DMS 273 treated with DMSO at 0.1 percent for 48 hours (cell line): Measurements from ENCODE around the gene PTPN12.
A peak's percentile ranks its signal among the peaks of the same experiment; 100 is the strongest.
"Not testable (repeated sequence)": the region's sequence is repeated elsewhere in the genome, so short reads cannot be mapped to it uniquely, and the experiment has no call there.

Experiments used
- DNase-seq: peaks from one replicate; lab custom pipeline; 2025; lab: John Stamatoyannopoulos, UW

Gene PTPN12

DNA sequence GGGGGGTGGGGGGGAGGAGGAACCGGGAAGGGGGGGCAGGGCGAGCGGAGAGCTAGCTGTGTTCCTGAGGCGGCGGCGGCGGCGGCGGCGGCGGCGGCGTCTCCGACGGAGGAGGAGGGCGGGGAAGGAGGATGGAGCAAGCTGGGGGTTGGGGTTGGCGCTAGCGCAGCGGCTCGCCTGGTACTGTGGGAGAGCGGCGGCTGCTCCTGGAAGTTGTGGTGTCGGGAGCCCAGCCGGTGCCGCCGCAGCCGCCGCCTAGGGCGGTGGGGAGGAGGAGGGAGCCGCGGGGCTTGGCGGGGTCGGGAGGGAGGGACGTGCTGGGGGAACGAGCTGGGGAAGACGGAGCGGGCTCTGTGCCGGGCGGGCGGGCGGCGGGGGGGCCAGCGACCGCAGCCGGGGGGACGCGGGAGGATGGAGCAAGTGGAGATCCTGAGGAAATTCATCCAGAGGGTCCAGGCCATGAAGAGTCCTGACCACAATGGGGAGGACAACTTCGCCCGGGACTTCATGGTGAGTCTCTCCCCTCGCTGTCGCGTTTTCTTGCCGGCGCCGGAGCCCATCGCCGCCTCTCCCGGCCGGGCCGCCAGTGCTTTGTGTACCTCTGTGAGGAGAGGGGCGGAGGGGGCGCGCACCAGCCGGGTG is at the start of gene PTPN12:
PTPN12 (plus strand) TSS at position 160 of the 642 bp plus-strand sequence; CDS start at position 412, 252 bp downstream.
- DNase-seq = no peak

DNA sequence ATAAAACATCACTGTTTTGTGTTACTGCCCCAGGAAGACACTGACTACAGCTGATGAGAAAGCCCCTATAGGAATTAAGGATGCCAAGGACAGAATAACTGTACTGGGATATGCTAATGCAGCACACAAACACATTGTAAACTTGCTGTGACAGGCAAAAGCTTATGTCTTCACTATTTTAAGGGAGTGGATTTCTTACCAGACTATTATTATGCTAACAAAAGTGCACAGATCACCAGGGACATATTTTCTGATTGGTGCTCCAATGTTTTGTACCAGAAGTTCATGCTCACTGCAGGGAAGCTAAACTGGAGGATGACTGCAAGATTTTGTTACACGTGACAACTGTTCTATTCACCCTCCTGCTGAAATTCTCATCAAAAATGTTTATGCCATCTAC is 48.1 kb upstream of the PTPN12 start:
- DNase-seq = no peak

DNA sequence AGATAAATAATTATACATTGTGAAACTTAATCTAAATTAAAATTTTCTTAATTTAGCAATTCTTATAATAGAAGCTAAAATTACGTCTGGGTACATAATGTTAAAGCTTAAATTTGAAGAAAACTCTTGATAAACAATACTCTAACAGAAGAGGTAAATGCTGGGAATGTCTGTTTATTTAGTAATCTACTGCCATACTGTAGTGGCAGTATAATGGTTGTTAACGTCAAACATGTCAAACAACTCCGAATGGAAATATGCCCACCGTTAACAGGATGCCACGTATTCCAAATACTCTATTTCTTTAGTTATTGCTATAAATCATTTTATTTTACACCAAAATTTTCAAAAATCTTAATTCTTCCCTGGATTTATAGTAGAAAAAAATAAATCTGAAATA is 40.0 kb upstream of the PTPN12 start:
- no peak for DNase-seq

DNA sequence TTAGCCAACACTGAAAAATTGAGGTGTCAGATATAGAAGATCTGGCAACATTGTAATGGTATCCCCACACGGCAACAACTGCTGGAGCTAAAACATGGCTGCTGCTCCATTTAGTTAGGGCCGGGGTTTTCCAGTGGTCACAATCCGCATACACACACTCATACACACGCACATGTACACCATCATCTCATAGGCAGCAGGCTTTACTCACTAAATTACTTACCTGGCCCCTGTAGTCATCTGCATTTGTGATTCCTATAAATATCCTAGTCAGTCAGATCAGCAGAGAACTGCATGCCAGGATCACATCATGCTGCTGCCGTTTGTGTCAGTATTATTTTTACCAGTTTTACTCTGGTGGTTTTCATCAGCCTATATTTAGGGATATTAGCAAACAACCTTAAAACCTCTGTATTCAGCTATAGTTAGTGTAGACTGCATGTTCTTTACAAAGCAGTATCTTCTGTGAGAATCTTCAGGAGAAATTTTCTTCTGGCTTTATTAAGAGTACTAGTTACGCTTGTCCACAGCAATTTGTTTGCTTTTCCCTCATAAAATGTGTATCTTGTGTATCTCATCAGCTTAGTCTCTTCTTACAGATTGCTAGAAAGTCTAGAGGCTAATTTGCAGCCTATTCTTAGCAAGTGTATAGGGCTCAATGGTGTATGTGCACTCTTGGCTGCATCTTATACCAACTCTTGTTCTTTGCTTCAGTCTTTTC is 38.3 kb upstream of the PTPN12 start:
- no peak for DNase-seq

DNA sequence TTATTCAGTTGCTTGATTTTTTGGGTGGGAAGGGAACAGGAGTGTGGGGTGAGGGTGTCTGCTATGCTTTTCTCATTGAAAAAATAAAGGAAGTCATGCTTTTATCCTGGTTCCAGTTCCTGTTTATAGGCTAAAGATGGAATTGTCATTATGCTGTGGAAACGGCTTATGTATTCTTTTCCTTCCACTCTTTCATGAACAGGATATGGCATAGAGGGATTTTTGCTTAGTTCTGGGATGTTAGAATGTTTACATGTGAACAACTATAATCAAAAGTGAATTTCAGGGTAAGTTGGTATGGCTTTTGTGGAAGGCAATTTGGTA is 35.9 kb upstream of the PTPN12 start:
- no peak for DNase-seq

DNA sequence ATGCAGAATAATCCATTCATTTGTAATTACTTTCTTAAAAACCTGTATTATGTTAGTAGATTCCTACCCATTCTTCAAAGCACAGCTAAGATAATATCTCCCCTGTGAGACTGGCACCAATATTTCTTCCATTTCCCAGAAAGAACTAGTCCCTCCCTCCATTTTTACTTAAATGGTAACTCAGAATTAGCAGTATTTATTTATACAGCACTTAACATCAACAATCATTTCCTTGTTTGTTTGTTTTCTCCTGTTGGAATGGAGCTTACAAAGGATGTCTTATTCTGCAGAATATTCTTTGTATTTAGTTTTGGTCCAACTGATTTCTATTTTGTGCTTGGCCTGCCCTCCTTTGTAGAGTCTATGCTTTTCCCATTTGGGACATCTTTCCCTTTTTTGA is 32.1 kb upstream of the PTPN12 start:
- no peak for DNase-seq

DNA sequence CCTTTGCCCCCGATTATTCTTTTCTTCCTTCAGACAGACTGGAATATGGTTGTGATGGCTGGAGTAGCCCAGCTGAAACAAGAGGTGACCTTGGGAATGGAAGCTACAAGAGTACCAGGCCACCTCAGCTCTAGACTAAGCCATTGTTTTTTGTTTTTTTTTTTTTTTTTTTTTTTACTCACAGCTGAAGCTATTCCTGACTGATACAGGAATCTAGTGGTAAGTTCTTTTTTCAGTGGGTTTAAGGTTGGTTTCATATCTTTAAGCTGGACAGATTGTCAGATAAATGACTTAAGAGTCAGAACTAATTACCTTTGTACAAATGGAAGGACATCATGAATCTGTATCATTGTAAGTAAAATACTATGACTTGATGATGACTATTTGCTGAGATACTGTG is 30.2 kb upstream of the PTPN12 start:
- no peak for DNase-seq

DNA sequence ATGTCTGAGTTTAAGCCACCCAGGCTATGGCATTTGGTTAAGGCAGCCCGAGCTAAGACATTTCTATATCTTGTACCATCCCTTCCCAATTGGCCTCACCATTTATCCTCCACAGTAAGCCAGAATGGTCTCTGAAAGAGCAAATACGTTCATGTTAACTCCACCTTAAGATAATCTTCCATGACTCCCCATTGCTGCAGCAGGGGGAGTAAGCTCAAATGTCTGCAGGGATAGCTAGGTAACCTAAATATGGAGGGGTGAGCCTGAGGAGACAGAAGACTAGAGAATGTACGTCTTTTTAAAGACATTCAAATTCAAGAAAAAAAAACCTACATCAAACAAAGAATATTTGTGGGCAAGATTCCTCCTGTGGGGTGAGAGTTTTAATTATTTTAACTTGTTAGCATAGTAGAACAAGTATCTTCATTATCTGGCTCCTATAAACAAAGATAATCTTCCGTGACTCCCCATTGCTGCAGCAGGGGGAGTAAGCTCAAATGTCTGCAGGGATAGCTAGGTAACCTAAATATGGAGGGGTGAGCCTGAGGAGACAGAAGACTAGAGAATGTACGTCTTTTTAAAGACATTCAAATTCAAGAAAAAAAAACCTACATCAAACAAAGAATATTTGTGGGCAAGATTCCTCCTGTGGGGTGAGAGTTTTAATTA is 24.0 kb upstream of the PTPN12 start:
- DNase-seq = not testable (repeated sequence)

DNA sequence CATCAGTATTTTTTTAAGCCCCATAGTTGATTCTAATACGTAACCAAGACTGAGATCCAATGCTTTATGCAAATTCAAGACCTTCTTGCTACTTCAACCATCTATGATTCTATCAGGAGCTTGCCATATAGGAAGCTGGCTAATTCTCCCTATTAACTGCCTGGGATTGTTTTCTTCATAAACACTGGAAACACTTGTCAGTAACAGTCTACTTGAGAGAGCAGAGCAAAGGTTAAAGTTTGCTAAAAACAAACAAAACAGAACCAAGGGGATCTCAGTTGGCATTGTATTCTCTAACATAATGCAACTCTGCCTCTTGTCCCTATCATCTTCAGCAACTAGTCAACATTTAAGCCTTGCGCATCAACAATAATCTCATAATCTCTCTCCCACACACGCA is 21.0 kb upstream of the PTPN12 start:
- DNase-seq = no peak

DNA sequence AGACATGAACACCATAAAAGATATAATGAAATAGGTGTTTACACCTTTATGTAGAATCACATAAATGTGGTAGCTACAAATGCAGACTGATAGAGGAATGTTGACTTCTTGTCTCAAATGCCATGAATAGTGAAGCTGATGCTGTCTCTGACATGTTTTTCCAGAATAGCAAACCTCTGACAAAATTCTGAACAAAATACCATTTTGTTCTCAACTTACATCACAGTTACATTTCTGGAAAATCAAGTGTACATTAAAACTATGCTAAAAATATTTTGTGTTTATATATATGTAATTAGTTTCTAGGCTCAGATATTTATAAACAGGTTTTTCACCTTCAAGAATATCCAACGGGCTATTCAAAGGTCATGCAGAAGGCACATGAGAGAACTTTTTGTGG is 16.8 kb upstream of the PTPN12 start:
- no peak for DNase-seq

DNA sequence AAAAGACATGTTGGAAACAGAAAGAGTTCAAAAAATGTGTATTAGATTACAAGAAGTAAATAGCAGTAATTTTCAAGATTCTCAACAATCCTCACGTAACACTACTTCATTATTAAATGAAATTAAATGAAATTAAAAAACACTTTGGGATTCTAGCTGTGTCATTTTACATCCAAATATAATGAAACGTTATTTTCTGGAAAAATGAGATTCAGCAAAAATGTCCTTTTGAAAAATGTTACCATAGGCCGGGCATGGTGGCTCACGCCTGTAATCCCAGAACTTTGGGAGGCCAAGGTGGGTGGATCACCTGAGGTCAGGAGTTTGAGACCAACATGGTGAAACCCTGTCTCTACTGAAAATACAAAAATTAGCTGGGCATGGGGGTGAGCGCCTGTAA is 15.6 kb upstream of the PTPN12 start:
- not testable (repeated sequence) for DNase-seq

DNA sequence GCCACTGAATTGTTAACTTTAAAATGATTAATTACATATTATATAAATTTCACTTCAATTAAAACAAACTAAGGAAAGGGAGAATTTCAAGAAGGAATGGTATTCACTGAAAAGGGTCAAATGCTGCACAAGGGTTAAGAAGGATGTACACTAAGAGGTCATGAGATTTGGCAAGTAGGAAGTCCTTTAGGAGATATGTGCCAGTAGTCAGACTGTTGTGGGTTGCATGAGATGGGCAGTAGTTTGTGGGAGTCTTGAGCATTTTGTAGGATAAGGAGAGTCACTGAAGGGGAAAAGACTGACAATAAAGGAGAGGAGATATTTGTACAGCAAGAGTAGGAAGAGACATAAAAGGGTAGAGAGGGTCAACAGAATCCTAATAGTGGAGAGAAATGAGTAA is 12.4 kb upstream of the PTPN12 start:
- no peak for DNase-seq

DNA sequence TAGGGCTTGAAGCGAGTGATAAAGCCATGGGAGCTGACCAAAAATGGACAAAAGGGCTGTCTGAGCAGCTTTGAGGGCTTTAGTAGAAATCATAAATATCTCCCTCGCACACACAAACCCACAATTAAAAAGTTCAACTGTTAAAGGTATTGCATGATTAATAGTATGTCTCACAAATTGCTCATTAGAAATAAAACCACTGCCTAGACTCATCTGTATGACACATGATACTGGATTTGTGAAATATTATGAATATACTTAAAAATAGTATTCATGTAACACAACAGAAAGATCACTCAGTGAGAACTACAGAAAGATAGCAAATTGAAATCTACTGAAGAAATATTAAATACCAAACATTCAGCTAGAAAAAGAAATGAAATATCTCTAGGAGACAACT is 11.9 kb upstream of the PTPN12 start:
- no peak for DNase-seq

DNA sequence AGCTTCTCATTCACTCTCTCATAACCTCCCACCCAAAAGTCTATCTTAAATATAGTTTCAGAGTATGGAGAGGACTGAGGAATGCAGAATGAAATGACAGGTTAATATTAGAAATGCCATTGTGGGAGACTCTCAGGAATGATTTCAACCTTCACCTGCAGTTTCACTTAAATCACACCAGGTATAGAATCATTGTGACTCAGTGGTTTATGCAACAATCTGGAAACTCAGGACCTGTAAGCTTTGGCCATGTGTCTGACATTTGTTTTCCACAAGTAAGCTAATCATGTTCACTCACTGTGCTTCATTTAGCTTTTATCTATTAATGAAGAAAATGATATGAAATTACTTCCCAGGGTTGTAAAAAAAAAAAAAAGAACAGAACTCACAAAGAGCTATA is 8.7 kb upstream of the PTPN12 start:
- DNase-seq = no peak

DNA sequence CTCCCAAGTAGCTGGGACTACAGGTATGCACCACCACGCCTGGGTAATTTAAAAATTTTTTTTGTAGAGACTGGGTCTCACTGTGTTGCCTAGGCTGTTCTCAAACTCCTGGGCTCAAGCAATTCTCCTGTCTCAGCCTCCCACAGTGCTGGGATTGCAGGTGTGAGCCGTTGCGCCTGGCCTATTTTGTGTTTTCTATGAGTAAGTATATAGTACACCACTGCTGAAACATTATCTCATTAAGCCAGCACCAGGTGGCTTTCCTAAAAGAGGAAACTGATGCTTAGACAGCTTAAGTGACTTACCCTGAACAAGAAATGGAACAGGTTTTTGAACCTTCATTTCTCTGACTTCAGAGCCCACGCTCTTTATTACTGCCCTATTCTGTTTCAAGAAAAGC is 7.8 kb upstream of the PTPN12 start:
- DNase-seq = no peak

DNA sequence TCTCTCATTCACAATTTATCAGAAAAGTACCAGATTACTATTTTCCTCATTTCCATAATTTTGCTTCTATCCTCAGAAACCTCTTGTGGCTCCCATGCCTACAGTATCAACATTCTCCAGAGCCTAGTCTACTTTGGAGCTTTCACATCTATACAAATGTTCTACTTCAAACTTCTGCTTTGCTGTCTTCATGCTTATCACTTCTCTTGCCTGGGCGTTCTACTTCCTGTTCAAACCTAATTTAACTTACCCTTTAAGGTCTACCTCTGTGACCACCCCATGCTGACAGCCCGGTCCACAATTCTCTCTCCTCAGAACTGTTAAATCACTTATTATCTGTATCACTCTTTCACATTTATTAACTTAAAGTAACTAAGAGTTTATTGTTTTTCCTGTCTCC is 6.1 kb upstream of the PTPN12 start:
- no peak for DNase-seq

DNA sequence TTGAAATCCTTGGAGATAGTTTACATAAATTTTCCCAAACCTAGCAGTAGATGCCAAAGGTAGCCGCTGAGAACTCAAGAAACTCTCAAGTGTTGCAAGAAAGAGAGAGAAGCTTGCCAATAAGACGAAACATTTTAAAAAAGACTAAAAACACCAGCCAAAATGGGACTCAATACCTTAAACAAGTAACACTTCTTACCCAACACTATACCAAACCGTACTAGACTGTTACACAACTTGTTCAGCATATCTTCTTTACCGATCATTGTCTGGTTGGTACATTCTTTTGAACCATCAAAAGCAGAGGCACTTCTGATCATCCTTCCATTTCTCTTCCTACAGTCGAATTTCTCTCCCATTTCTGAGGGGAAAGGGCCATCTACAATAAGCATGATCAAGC is 4.8 kb upstream of the PTPN12 start:
- no peak for DNase-seq

DNA sequence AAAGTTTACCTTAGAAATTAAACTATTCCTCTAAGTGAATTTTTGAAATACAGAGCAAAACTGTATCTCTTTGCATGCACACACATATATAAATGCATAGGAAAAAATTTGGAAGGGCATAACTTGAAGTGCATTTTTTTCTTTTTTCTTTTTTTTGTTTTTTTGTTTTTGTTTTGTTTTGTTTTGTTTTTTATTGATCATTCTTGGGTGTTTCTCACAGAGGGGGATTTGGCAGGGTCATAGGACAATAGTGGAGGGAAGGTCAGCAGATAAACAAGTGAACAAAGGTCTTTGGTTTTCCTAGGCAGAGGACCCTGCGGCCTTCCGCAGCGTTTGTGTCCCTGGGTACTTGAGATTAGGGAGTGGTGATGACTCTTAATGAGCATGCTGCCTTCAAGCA is 4.4 kb upstream of the PTPN12 start:
- not testable (repeated sequence) for DNase-seq

DNA sequence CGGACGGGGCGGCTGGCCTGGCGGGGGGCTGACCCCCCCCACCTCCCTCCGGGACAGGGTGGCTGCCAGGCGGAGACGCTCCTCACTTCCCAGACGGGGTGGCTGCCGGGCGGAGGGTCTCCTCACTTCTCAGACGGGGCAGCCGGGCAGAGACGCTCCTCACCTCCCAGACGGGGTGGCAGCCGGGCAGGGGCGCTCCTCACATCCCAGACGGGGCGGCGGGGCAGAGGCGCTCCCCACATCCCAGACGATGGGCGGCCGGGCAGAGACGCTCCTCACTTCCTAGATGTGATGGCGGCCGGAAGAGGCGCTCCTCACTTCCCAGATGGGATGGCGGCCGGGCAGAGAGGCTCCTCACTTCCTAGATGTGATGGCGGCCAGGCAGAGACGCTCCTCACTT is 3.0 kb upstream of the PTPN12 start:
- not testable (repeated sequence) for DNase-seq

DNA sequence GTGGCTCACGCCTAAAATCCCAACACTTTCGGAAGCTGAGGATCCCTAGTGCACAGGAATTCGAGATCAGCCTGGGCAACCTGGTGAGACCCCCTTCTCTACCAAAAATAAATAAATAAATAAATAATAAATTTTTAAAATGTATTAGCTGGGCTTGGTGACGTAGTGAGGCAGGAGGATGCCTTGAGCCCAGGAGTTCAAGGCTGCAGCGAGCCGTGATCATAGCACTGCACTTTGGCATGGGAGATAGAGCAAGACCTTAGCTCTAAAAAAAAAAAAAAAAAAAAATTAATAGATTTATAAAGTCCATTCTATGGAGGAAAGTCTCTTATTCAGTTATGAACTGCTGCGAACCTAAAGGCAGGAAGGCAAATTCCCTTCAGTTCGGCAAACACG is 1.1 kb upstream of the PTPN12 start:
- DNase-seq = no peak

DNA sequence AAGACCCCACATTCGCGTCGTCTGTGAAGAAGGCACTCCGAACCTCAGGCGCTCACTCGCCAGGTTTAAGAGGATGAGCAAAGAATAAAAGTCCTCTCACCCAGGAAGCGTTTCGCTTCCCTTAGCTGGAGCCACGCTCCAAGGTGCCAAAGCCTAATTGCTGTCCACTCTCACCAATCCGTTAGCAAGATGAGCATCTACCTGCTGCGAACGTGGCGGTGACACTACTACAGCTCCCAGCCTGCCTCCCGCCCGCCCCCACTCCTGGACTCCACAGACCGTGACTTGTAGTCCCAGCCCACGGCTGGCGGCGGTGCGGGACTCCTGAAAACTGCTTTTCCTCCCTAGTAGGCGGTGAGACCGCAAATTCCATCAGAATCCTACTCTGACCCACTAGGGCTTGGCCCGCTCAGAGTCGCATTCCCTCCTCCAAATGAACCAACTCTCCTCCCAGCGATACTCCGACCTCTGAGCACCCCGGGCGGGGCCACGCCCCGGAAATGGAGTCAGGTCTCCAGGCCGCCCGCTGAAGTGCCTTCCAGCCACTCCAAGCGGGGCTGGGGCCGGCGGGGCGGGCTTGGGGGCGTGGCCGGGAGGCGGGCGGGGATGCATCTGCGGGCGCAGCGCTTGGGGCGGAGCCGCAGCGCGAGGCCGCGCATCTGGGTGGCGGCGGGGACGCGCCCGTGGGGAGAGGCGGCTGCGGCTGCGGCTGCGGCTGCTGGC is 521 bp upstream of the PTPN12 start:
- peak; percentile 93 for DNase-seq

DNA sequence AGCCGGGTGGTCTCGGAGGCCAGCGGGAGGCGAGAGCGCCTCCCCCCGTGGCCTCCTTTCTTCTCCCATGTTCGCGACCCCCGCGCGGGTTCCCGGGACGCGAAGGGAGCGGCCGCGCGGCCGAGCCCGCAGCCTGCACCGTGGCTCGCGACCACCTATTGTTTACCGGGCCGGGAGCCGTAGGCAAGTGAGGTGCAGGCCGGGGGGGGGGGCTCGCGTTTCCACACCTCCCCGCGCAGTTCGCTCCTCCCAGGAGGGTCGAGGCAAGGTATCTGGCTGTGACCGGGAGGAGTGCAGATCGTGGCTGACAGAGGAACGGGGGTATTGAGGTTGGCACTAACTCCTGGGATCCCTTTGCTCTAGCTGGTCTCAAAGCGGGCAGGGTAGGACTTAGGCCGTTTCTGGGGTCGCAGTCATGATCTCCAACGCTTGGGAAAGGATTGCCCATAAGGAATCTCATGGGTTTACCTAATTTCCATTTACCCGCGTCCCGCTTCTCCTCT is 734 bp downstream of the PTPN12 start:
- no peak for DNase-seq
